ENCODE results near the gene SERINC5. TPM values are rescaled to one million over a fixed set of nuclear protein-coding genes. Genes with fewer than 3 reads are reported as not detected.

Gene SERINC5
- total and polyA plus RNA-seq, 4 donors, result 6.2 to 84.5 (median 23.9) TPM

DNA sequence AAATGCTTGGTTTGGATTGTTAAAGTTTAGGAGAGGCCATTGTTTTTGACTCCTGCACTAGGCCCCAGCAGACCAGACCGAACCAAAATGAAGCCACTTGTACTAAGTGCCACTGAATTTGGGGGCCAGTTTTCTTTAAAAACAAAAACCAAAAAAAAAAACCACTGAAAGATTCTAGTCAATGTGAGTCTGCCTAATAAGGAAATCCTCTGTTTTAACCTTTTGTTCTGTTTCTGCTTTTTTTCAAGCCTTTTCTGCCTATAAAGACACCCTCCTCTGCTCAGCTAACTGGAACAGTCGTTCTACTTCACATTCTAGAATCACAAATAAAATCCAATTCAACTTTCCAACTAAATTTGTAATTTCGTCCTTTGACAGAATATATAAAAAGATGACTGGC is 64.9 kb downstream of the SERINC5 start:
- TF ChIP-seq, protein P1, sequence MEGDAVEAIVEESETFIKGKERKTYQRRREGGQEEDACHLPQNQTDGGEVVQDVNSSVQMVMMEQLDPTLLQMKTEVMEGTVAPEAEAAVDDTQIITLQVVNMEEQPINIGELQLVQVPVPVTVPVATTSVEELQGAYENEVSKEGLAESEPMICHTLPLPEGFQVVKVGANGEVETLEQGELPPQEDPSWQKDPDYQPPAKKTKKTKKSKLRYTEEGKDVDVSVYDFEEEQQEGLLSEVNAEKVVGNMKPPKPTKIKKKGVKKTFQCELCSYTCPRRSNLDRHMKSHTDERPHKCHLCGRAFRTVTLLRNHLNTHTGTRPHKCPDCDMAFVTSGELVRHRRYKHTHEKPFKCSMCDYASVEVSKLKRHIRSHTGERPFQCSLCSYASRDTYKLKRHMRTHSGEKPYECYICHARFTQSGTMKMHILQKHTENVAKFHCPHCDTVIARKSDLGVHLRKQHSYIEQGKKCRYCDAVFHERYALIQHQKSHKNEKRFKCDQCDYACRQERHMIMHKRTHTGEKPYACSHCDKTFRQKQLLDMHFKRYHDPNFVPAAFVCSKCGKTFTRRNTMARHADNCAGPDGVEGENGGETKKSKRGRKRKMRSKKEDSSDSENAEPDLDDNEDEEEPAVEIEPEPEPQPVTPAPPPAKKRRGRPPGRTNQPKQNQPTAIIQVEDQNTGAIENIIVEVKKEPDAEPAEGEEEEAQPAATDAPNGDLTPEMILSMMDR (IDR thresholded peaks at IDR 0.05; ENCODE audit: control extremely low read depth, extremely low read depth), result no peak
- DNase-seq, result no peak
- H3K27me3 ChIP-seq (ENCODE audit: control insufficient read depth in 3 of 3, insufficient read depth in 3 of 3, low read length in 2 of 3), result no peaks in the 10 kb centered on the region
- no peak for ATAC-seq (ENCODE audit: insufficient read depth, low FRiP score)
- no peak overlapping the region for H3K27ac ChIP-seq (ENCODE audit: low read depth in 1 of 2, low read length in 1 of 2)
- 50 to 69% methylated on average over 3 of the region's 3 CpGs for WGBS, 2 donors
- no peak overlapping the region for H3K4me3 ChIP-seq
- H3K9ac ChIP-seq (ENCODE audit: insufficient read depth in 1 of 2, low read length in 2 of 2), result peak overlapping the region in 1 of 2 donors; percentile 42
- H3K9me3 ChIP-seq (ENCODE audit: control insufficient read depth in 4 of 4, insufficient read depth in 3 of 4, low read length in 3 of 4), result no peaks in the 10 kb centered on the region
- H3K4me1 ChIP-seq (ENCODE audit: control insufficient read depth in 5 of 5, insufficient read depth in 5 of 5, low read length in 5 of 5), result peaks cover 16 to 63% (median 36%) of the 10 kb centered on the region in 5 donors
- H3K36me3 ChIP-seq (ENCODE audit: control insufficient read depth in 4 of 4, insufficient read depth in 4 of 4, low read length in 4 of 4), result peaks cover 0 to 4% (median 0%) of the 10 kb centered on the region in 4 donors

DNA sequence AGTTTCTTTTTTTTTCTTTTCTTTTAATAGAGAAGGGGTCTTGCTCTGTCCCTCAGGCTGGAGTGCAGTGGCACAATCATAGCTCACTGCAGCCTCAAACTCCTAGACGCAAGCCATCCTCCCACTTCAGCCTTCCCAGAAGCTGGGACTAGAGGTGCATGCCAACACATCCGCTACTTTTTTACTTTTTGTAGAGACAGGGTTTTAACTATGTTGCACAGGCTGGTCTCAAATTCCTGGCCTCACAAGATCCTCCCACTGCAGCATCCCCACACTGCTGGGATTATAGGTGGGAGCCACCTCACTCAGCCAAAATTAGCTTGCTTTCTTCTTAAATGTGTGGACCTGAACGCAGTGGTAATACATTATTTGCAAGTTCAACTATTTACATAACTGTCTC is 66.1 kb downstream of the SERINC5 start:
- Histone ChIP-seq H3K27me3 (ENCODE audit: control insufficient read depth in 3 of 3, insufficient read depth in 3 of 3, low read length in 2 of 3) (no peaks in the 10 kb centered on the region), H3K27ac (ENCODE audit: low read depth in 1 of 2, low read length in 1 of 2) (no peak overlapping the region), H3K36me3 (ENCODE audit: control insufficient read depth in 4 of 4, insufficient read depth in 4 of 4, low read length in 4 of 4) (peaks cover 0 to 4% (median 0%) of the 10 kb centered on the region in 4 donors), H3K9me3 (ENCODE audit: control insufficient read depth in 4 of 4, insufficient read depth in 3 of 4, low read length in 3 of 4) (no peaks in the 10 kb centered on the region), H3K4me1 (ENCODE audit: control insufficient read depth in 5 of 5, insufficient read depth in 5 of 5, low read length in 5 of 5) (peaks cover 14 to 59% (median 40%) of the 10 kb centered on the region in 5 donors), H3K9ac (ENCODE audit: insufficient read depth in 1 of 2, low read length in 2 of 2) (no peak overlapping the region), H3K4me3 (no peak overlapping the region)
- DNase-seq, result no peak
- 79 to 82% methylated on average over 3 of the region's 3 CpGs for WGBS, 2 donors
- TF ChIP-seq, protein P1 (IDR thresholded peaks at IDR 0.05; ENCODE audit: control extremely low read depth, extremely low read depth), result no peak
- ATAC-seq (ENCODE audit: insufficient read depth, low FRiP score), result no peak

DNA sequence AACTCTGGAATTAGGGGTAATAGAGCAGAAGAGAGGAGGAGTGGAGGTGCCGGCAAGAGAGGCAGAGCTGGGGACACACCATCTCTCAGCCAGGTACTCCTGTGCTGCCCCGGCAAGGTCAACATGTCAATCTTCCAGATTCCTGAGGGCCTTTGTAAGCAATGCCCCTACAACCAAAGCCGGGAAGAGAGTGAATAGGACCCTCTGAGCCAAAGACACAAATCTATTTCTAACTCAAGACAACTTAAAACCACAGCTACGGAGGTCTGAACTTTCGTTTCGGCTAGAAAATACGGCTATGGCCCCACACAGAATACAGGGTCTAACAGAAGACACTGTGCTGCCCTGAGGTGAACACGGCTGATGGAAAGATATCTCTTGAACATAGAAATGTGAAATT is 66.6 kb downstream of the SERINC5 start:
- 78 to 81% methylated on average over 8 of the region's 8 CpGs for WGBS, 2 donors
- Histone ChIP-seq H3K36me3 (ENCODE audit: control insufficient read depth in 4 of 4, insufficient read depth in 4 of 4, low read length in 4 of 4) (peaks cover 0 to 4% (median 0%) of the 10 kb centered on the region in 4 donors), H3K4me3 (no peak overlapping the region), H3K27me3 (ENCODE audit: control insufficient read depth in 3 of 3, insufficient read depth in 3 of 3, low read length in 2 of 3) (no peaks in the 10 kb centered on the region), H3K9me3 (ENCODE audit: control insufficient read depth in 4 of 4, insufficient read depth in 3 of 4, low read length in 3 of 4) (no peaks in the 10 kb centered on the region), H3K4me1 (ENCODE audit: control insufficient read depth in 5 of 5, insufficient read depth in 5 of 5, low read length in 5 of 5) (peaks cover 11 to 59% (median 35%) of the 10 kb centered on the region in 5 donors), H3K27ac (ENCODE audit: low read depth in 1 of 2, low read length in 1 of 2) (peak overlapping the region in 1 of 2 donors; percentile 63), H3K9ac (ENCODE audit: insufficient read depth in 1 of 2, low read length in 2 of 2) (no peak overlapping the region)
- ATAC-seq (ENCODE audit: insufficient read depth, low FRiP score) (no peak), DNase-seq (no peak)
- TF ChIP-seq, protein P1 (IDR thresholded peaks at IDR 0.05; ENCODE audit: control extremely low read depth, extremely low read depth), result no peak

All from lung (tissue), 12 donors.